HG02623 (cell line): ENCODE measurements around the gene ATG16L2.
"Not testable (repeated sequence)": the region's sequence is repeated elsewhere in the genome, so short reads cannot be mapped to it uniquely, and the experiment has no call there.

Experiments
- ATAC-seq: cut with Tn5 transposase; IDR thresholded peaks from one replicate; pipeline ENCODE4 v1.9.1; 2021; ENCODE audit warnings: moderate library complexity; ENCODE audit not compliant: unreplicated experiment

ATG16L2 gene

GRCh38 chr11:72841397-72841796, 27.2 kb downstream of the ATG16L2 start:
- ATAC-seq, result no peak

GRCh38 chr11:72842126-72842525, 27.9 kb downstream of the ATG16L2 start:
- no peak for ATAC-seq

- no peak for ATAC-seq
Observed at GRCh38 chr11:72842653-72843330, 28.6 kb downstream of the ATG16L2 start.

- ATAC-seq, result no peak
Observed at GRCh38 chr11:72844356-72844755, 30.1 kb downstream of the ATG16L2 start.

GRCh38 chr11:72848846-72849466, 34.7 kb downstream of the ATG16L2 start:
- no peak for ATAC-seq

GRCh38 chr11:72850832-72851231, 36.6 kb downstream of the ATG16L2 start:
- no peak for ATAC-seq

GRCh38 chr11:72851726-72852125, 37.5 kb downstream of the ATG16L2 start:
- no peak for ATAC-seq

- ATAC-seq, result no peak
Observed at GRCh38 chr11:72856065-72856464, 41.9 kb downstream of the ATG16L2 start.

- ATAC-seq, result no peak
Observed at GRCh38 chr11:72856551-72857345, 42.5 kb downstream of the ATG16L2 start.

- not testable (repeated sequence) for ATAC-seq
Observed at GRCh38 chr11:72858267-72858666, 44.1 kb downstream of the ATG16L2 start.

GRCh38 chr11:72859126-72859525, 44.9 kb downstream of the ATG16L2 start:
- ATAC-seq, result no peak

GRCh38 chr11:72860010-72860409, 45.8 kb downstream of the ATG16L2 start:
- ATAC-seq, result no peak

GRCh38 chr11:72860592-72860991, 46.4 kb downstream of the ATG16L2 start:
- no peak for ATAC-seq

- ATAC-seq, result no peak
Observed at GRCh38 chr11:72863091-72863490, 48.9 kb downstream of the ATG16L2 start.

- ATAC-seq, result no peak
Observed at GRCh38 chr11:72863916-72864315, 49.7 kb downstream of the ATG16L2 start.

- no peak for ATAC-seq
Observed at GRCh38 chr11:72864702-72865655, 50.8 kb downstream of the ATG16L2 start.

GRCh38 chr11:72867970-72868369, 53.8 kb downstream of the ATG16L2 start:
- ATAC-seq, result no peak

- ATAC-seq, result no peak
Observed at GRCh38 chr11:72869831-72870230, 55.6 kb downstream of the ATG16L2 start.

- no peak for ATAC-seq
Observed at GRCh38 chr11:72871119-72871518, 56.9 kb downstream of the ATG16L2 start.

- ATAC-seq, result no peak
Observed at GRCh38 chr11:72872012-72872411, 57.8 kb downstream of the ATG16L2 start.

- ATAC-seq, result no peak
Observed at GRCh38 chr11:72875736-72876135, 61.5 kb downstream of the ATG16L2 start.
